ENCODE measurements around the gene CTDSP2.
"Not testable (repeated sequence)": the region's sequence is repeated elsewhere in the genome, so short reads cannot be mapped to it uniquely, and the experiment has no call there.

The CTDSP2 gene

DNA sequence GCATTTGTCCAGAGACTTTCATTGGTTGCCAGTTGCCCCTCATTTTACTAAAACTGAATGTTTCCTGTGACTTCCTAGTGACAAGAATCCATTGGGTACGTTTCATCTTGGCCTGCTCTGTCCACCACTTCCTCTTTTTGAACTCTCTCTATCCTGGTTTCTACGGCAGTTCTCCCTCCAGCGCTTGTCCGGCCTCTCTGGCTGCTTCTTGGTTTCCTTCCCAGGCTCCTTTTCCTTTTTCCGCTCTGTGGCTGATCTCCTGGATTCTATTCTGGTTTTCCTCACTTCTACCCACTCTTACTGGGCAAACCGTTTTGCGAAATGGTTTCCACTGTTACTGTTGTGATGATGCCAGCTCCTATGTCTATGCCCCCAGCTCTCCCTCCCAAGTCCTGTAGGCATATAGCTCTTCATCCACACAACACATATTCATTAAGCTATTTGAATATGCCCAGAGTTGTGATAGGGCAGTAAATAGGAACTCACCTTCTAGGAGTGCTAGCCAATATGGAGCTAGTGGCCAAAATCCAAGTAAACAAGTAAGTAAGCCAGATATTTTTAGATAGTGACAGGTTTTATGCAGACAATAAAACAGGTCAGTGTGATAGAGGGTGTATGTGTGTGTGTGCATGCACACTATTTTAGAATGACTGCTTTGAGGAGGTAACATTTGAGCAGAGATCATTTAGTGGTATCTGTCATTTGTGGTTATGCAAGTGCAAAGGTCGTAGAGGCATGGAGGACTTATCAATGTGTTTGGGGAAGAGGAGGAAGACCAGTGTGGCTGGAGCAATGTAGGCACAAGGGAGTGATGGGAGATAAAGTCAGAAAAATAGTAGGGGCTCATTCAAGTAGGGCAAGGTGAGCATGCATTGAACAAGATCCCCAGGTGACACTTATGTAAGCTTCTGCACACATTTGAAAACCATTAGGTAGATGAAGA lies 27.9 kb upstream of the CTDSP2 start:
- in situ Hi-C loops (cut with HindIII; ENCODE audit: low pct_unique_long_range_greater_than_20kb, low sequenced_read_pairs): no loop called here
- DNase-seq (ENCODE audit: low read depth in 1 of 2, low spot score in 1 of 2): no peak

DNA sequence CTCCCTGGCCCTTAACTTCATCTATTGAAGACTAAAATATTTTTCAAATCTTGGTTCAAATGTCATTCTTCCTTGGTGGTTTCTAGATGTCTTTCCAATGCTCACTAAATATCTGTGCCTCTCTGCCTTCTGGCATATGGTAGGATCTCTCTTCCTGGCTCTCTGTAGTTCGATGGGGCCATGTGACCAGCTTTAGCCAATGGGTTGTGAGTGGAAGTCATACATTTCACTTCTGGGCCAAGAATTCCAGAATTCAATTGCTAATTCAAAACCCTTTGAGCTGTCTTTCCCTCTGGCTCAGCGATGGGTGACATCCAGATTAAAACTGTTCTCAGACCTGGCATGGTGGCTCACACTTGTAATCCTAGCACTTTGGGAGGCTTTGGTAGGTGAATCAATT lies 25.8 kb upstream of the CTDSP2 start:
- TF ChIP-seq JUND (IDR thresholded peaks at IDR 0.05; ENCODE audit: low read depth): no peak

More for the DNA sequence above, 27.9 kb upstream of the CTDSP2 start:
- TF ChIP-seq JUND (IDR thresholded peaks at IDR 0.05; ENCODE audit: low read depth): no peak

DNA sequence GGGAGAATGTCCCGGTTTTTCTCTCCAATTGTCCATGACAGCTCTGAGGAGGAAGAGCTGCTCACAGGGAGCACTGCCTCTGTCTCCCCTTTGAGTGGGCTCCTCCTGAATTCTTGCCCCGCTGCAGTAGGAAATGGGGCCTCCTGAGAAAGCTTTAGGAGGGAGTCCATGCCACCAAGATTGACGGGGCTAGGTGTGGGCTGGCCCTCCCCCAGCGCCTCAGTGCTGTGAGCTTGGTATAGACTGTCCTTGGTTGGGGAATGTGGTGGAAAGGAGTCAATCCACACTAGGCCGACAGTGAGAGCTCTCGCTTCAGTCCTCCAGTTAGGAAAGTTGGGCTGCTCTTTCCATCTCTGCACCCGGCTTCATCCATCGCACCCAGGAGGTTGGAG lies 23.4 kb upstream of the CTDSP2 start:
- in situ Hi-C loops (cut with HindIII; ENCODE audit: low pct_unique_long_range_greater_than_20kb, low sequenced_read_pairs): no loop called here
- DNase-seq (ENCODE audit: low read depth in 1 of 2, low spot score in 1 of 2): no peak
- TF ChIP-seq JUND (IDR thresholded peaks at IDR 0.05; ENCODE audit: low read depth): no peak

More for the DNA sequence above, 25.8 kb upstream of the CTDSP2 start:
- no peak for DNase-seq (ENCODE audit: low read depth in 1 of 2, low spot score in 1 of 2)
- in situ Hi-C loops (cut with HindIII; ENCODE audit: low pct_unique_long_range_greater_than_20kb, low sequenced_read_pairs): no loop called here

DNA sequence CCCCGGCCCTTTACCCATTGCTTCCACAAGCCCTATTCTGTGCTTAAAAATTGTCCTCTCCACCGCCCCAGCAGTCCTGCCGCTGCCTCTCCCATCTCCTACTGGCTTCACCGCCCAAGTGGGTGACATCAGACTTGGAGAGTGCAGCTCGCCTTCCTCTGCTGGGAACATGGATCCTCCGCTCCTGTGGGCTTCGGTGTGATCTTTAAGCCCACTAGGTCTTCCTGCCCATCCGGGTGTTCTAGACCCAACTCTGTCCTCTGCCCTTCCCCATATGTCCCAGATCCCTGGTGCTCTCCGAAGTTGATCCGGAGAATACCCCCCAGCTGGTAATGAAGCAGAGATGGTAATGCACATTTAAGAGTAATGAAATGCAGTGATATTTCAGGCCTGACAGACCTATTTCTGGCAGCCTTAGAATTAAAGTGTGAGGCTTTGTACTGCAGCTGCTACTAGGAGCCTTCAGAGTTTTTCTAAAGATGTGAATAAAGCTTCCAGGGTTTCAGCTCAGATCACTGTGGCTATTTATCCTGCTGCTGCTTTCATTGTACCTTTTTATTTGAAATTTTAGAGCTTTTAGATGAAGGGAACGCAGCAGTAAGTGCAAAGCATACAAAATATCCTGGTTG lies 22.9 kb upstream of the CTDSP2 start:
- no peak for DNase-seq (ENCODE audit: low read depth in 1 of 2, low spot score in 1 of 2)
- in situ Hi-C loops (cut with HindIII; ENCODE audit: low pct_unique_long_range_greater_than_20kb, low sequenced_read_pairs): no loop called here
- TF ChIP-seq JUND (IDR thresholded peaks at IDR 0.05; ENCODE audit: low read depth): no peak

DNA sequence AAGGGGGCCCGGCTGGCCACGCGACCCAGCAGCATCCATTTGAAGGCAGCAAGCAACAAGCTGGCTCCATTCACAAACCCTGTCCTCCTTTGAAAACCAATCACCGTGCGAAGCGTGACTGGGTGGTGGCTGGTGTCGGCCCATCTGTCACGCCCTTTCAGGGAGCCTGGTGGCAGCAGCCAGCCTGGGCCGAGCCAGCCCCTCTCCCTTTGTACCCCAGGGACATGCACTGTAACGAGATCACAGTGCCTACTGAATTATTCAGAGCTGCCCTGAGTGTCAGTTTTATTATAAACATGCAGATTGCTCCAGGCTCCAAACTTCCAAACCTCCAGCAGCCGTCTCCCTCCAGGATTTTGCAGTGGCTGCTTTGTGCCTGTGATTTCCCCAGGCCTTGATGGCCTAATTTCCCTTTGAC lies 22.3 kb upstream of the CTDSP2 start:
- DNase-seq (ENCODE audit: low read depth in 1 of 2, low spot score in 1 of 2): no peak
- in situ Hi-C loops (cut with HindIII; ENCODE audit: low pct_unique_long_range_greater_than_20kb, low sequenced_read_pairs): no loop called here
- no peak for TF ChIP-seq JUND (IDR thresholded peaks at IDR 0.05; ENCODE audit: low read depth)

DNA sequence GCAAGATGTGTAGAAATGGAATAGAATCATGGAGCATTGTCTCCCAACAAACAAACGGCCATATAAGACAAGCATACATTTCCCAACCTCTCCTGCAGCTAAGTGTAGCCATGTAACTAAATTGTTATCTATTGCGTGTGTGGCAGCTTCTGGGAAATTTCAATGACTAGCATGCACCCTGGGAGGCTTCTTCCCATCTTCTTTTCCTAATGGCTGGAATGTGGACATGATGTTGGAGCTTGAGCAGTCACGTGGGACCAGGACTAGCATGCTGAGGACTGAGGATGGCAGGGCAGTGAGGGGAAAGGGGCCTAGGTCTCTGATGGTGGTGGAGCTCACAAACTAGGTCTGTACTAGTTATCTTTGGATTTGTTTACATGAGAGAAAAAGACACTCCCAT lies 21.7 kb upstream of the CTDSP2 start:
- in situ Hi-C loops (cut with HindIII; ENCODE audit: low pct_unique_long_range_greater_than_20kb, low sequenced_read_pairs): no loop called here
- no peak for DNase-seq (ENCODE audit: low read depth in 1 of 2, low spot score in 1 of 2)
- TF ChIP-seq JUND (IDR thresholded peaks at IDR 0.05; ENCODE audit: low read depth): no peak

DNA sequence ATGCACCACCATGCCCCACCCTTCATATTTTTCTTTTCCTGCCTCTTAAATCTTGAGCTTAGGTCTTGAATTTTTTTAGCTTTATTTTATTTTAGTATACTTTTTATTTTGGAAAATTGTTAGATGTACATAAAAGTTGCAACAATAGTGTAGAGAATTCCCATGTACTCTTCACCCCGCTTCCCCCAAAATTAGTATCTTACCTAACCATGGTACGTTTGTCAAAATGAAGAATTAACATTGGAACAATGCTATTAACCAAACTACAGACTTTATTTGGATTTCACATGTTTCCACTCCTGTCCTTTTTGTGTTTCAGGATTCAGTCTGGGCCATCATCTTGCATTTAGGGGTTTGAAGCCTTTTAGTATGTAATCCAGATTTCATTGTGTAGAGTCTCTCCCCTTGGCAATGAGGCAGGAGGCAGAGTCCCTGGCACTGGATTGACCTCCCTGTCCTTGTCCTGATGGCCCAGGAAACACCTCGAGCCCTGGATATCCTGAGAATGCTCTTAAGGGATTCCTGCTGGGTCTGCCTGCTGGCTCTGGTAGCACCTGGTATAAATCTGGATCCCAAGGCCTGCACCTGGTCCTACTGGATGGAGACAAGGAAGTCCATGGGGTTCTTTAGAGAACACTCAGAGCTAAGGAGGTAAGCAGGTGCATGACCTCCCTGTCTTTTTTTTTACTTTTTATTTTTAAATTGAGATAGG lies 19.9 kb upstream of the CTDSP2 start:
- TF ChIP-seq JUND (IDR thresholded peaks at IDR 0.05; ENCODE audit: low read depth): no peak
- no peak for DNase-seq (ENCODE audit: low read depth in 1 of 2, low spot score in 1 of 2)
- in situ Hi-C loops (cut with HindIII; ENCODE audit: low pct_unique_long_range_greater_than_20kb, low sequenced_read_pairs): no loop called here

DNA sequence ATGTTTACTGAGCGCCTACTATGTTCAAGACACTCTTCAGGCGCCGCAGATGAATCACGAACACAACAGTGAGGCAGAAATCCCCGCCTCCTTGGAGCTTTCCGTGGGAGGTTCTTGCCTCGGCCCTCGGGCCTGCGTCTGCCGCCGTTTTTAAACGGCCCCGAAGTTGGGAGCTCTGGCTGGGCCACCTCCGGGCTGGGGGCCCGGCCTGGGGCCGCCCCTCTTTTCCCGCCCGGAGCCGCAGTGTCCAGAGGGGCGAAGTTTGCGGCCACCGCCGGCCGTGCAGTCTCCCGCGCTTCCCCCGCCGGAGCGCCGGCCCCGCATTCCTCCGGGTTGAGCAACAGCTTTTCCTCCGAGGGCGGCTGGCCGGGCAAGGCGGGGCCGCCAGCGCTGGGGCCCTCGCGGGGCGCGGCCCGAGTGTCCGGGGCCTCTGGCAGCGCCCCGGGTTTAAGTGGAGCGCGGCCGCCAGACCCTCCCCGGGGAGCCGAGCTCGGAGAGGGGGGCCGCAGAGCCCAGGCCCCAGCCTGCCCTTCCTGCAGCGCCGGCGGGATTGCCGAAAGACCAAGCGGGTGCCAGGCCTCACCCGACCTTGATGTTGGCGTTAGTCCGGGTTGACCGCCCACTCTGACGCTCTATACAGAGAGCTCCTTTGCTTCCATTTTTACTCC lies 18.7 kb upstream of the CTDSP2 start:
- peak; percentile 83 to 85 for DNase-seq (ENCODE audit: low read depth in 1 of 2, low spot score in 1 of 2)
- no peak for TF ChIP-seq JUND (IDR thresholded peaks at IDR 0.05; ENCODE audit: low read depth)
- in situ Hi-C loops (cut with HindIII; ENCODE audit: low pct_unique_long_range_greater_than_20kb, low sequenced_read_pairs): no loop called here

DNA sequence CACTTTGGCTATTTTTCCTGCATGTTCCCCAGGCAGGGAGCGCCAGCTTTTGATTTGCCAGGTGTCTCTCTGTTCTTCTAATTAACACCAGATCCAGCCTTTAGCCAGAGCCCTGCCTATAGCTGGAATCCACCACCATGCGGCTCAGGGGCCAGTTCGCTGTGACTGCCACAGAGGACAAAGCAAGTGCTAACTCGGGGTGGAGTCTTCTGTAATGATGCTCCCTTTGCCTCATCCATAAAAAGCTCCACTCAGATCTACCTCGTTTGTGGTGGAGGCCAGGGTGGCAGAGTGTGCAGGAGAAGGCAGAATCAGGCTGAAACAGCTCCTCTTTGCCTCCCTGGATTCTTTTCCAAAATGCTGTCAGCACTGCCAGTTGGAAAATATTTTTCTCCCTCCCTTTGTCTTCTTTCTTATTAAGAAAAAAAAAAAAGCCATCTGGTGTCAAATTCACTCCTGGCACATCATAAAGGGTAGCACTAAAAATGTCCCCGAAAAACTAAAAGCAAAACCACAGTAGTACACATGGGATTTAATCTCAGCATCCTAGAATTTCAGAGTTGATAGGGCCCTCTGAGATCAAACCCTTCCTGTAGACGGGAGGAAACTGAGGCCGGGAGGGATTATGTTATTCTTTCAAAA lies 18.0 kb upstream of the CTDSP2 start:
- DNase-seq (ENCODE audit: low read depth in 1 of 2, low spot score in 1 of 2): peak in 1 of 2 experiments; percentile 30
- in situ Hi-C loops (cut with HindIII; ENCODE audit: low pct_unique_long_range_greater_than_20kb, low sequenced_read_pairs): no loop called here
- TF ChIP-seq JUND (IDR thresholded peaks at IDR 0.05; ENCODE audit: low read depth): no peak

DNA sequence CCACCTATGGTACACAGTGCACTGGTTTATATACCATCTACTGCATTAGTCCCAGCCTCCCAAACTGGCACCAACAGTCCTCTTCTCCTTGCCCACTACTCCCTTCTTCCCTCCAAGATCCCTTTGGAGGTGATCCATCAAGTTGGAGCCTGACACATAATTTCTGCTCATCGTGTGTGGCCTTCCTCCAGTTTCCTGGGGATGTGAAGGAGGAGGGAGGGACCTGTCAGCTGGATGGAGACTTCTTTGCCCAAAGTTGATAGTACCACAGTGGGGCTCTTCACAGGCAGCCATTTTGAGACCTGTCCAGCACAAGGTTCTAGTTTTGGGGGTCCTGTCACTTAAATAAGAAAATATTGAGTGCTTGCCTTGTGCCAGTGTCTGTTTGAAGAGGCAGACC lies 17.1 kb upstream of the CTDSP2 start:
- no peak for TF ChIP-seq JUND (IDR thresholded peaks at IDR 0.05; ENCODE audit: low read depth)
- DNase-seq (ENCODE audit: low read depth in 1 of 2, low spot score in 1 of 2): no peak
- in situ Hi-C loops (cut with HindIII; ENCODE audit: low pct_unique_long_range_greater_than_20kb, low sequenced_read_pairs): no loop called here

DNA sequence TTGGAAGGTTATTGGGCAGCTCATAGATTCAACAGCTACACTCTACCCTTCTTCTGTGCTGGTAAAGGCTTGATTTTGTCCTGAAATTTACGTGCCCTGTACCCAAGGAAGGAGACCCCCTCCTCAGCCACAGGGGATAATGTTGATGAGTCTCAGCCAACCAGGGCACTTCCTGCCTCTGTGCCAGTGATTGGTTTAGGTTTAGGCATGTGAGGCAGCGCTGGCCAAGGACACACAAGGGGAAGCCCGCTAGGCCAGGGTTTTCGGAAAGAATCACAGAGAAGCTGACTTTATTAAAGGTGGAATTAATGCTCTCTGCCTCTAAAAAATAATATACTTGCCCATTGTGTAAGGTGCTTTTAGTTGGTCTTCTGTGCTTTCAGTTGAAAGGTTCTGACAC lies 15.4 kb upstream of the CTDSP2 start:
- TF ChIP-seq JUND (IDR thresholded peaks at IDR 0.05; ENCODE audit: low read depth): no peak
- DNase-seq (ENCODE audit: low read depth in 1 of 2, low spot score in 1 of 2): no peak
- in situ Hi-C loops (cut with HindIII; ENCODE audit: low pct_unique_long_range_greater_than_20kb, low sequenced_read_pairs): no loop called here

DNA sequence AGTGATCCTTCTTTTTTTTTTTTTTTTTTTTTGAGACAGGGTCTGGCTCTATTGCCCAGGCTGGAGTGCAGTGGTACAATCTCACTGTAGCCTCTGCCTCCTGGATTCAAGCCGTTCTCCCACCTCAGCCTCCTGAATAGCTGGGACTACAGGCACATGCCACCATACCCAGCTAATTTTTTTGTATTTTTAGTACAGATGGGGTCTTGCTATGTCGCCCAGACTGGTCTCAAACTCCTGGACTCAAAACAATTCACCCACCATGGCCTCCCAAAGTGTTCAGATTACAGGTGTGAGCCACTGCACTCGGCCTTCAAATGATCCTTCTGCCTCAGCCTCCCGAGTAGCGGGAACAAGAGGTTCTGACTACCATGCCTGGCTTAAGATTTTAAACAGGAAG lies 14.4 kb upstream of the CTDSP2 start:
- DNase-seq (ENCODE audit: low read depth in 1 of 2, low spot score in 1 of 2); in situ Hi-C loops (cut with HindIII; ENCODE audit: low pct_unique_long_range_greater_than_20kb, low sequenced_read_pairs): not testable (repeated sequence)

Measured in T47D (cell line).